Dermis microvascular lymphatic vessel endothelial cell (primary cell): Measurements from ENCODE around the gene EFNA4. TPM values are rescaled to one million over a fixed set of nuclear protein-coding genes. Genes with fewer than 3 reads are reported as not detected.

ENCODE experiments used
- DNase-seq, 2 donors: peaks; one replicate each; pipeline versions ENCODE4 v3.0.0 to v3.0.0-alpha.2; 2010; ENCODE audit warnings: low read depth in 2 of 2
- total RNA-seq: library from RNA; depleted of rRNA; stranded (reverse); fragments of >200 nt; gene quantifications from 2 replicates; pipeline ENCODE4 v1.2.1, GENCODE V29; 2014

EFNA4 gene
- total RNA-seq, 1 donor from 2014 or later = 12.2 TPM

- peak in 1 of 2 donors; percentile 53 for DNase-seq
Observed at GRCh38 chr1:155051777-155052398, 11.7 kb upstream of the EFNA4 start.

- peak in 1 of 2 donors; percentile 77 for DNase-seq
Observed at GRCh38 chr1:155052439-155053395, 10.8 kb upstream of the EFNA4 start.

GRCh38 chr1:155053531-155054105 lies 9.9 kb upstream of the EFNA4 start:
- no peak for DNase-seq

- DNase-seq = no peak
Observed at GRCh38 chr1:155057104-155057503, 6.4 kb upstream of the EFNA4 start.

GRCh38 chr1:155057788-155058211 lies 5.7 kb upstream of the EFNA4 start:
- DNase-seq = no peak

GRCh38 chr1:155060736-155061135 lies 2.8 kb upstream of the EFNA4 start:
- no peak for DNase-seq

GRCh38 chr1:155061381-155062150 lies 2.0 kb upstream of the EFNA4 start:
- peak; percentile 60 to 75 for DNase-seq

- no peak for DNase-seq
Observed at GRCh38 chr1:155062151-155062686, 1.3 kb upstream of the EFNA4 start.

- DNase-seq = no peak
Observed at GRCh38 chr1:155062702-155063411, 683 bp upstream of the EFNA4 start.

GRCh38 chr1:155064111-155064831 lies 731 bp downstream of the EFNA4 start:
- peak in 1 of 2 donors; percentile 59 for DNase-seq

GRCh38 chr1:155064832-155065429 lies 1.4 kb downstream of the EFNA4 start:
- DNase-seq = no peak

GRCh38 chr1:155066777-155067176 lies 3.2 kb downstream of the EFNA4 start:
- DNase-seq = no peak

GRCh38 chr1:155068599-155068998 lies 5.1 kb downstream of the EFNA4 start:
- no peak for DNase-seq

- no peak for DNase-seq
Observed at GRCh38 chr1:155069551-155070157, 6.1 kb downstream of the EFNA4 start.

GRCh38 chr1:155070158-155070621 lies 6.7 kb downstream of the EFNA4 start:
- DNase-seq = no peak

GRCh38 chr1:155070721-155071569 lies 7.4 kb downstream of the EFNA4 start:
- DNase-seq = peak; percentile 38 to 82

- DNase-seq = no peak
Observed at GRCh38 chr1:155071701-155072100, 8.2 kb downstream of the EFNA4 start.
